Body of pancreas (tissue), 4 donors: ENCODE data around the gene ATP5MC3. TPM values are rescaled to one million over a fixed set of nuclear protein-coding genes. Genes with fewer than 3 reads are reported as not detected.
A peak's percentile ranks its signal among the peaks of the same experiment; 100 is the strongest.

ENCODE experiments used
- ATAC-seq: fragments of 150-250 bp; one replicate; pipeline ENCODE4 v1.9.1; 2016
- DNase-seq, 4 donors: peaks; one replicate each; pipeline ENCODE4 v3.0.0-alpha.2; 2019
- H3K27ac ChIP-seq, 4 donors: fragments of 200-600 bp; sonication (generic); 1 replicate in 3 of 4; 2 replicates in 1 of 4; pipeline versions ENCODE4 v1.5.1 to v1.6.1; 2016 to 2019; ENCODE audit warnings: mild to moderate bottlenecking in 1 of 4, mixed read lengths in 1 of 4, moderate library complexity in 1 of 4
- H3K27me3 ChIP-seq, 2 donors: fragments of 200-600 bp; sonication (generic); one replicate each; pipeline ENCODE4 v1.6.0; 2016; ENCODE audit warnings: mild to moderate bottlenecking in 1 of 2
- H3K36me3 ChIP-seq, 2 donors: fragments of 200-600 bp; sonication (generic); replicated peaks in 1 of 2; 2 replicates each; pipeline ENCODE4 v1.5.1; 2016; ENCODE audit warnings: low read depth in 2 of 2; ENCODE audit not compliant: insufficient read depth in 1 of 2
- H3K4me1 ChIP-seq: fragments of 200-600 bp; sonication (generic); one replicate; pipeline ENCODE4 v1.6.0; 2016
- H3K4me3 ChIP-seq, 2 donors: fragments of 200-600 bp; sonication (generic); 1 replicate in 1 of 2; 2 replicates in 1 of 2; pipeline ENCODE4 v1.5.1; 2016 to 2019
- H3K9me3 ChIP-seq, 3 donors: fragments of 200-600 bp; sonication (generic); 1 replicate in 2 of 3; 2 replicates in 1 of 3; pipeline ENCODE4 v1.5.1; 2016
- POLR2A ChIP-seq, 3 donors: fragments of 450-650 bp; IDR thresholded peaks; one replicate each; pipeline ENCODE4 v1.6.1; 2016; ENCODE audit warnings: antibody characterized with exemption in 3 of 3, mild to moderate bottlenecking in 2 of 3
- WGBS, 2 donors: methylation state at CpG; one replicate each; pipeline ENCODE4 v1.1.5; 2017; 5-methylcytosine and 5-hydroxymethylcytosine counted together
- intact Hi-C: fragments of 100-400 bp; cut with DNase I; formaldehyde crosslinking; loops from one replicate; pipeline ENCODE4 v1.15.1; 2023
- total RNA-seq, 2 donors: library from RNA; depleted of rRNA; stranded (reverse); fragments of >200 nt; gene quantifications; one replicate each; pipeline ENCODE4 v1.1.0, GENCODE V29; 2016
- TF ChIP-seq, protein P1 (sequence below), 7 experiments: fragments of 450-650 bp in 4 of 7; fragments of 200-600 bp in 3 of 7; sonication (generic) in 3 of 7; IDR thresholded peaks; one replicate each; pipeline ENCODE4 v1.5.1; 2016 to 2019; ENCODE audit warnings: antibody characterized with exemption in 7 of 7

ATP5MC3 gene
- total RNA-seq, 2 donors from 2014 or later = 43.3 to 51.1 TPM

DNA sequence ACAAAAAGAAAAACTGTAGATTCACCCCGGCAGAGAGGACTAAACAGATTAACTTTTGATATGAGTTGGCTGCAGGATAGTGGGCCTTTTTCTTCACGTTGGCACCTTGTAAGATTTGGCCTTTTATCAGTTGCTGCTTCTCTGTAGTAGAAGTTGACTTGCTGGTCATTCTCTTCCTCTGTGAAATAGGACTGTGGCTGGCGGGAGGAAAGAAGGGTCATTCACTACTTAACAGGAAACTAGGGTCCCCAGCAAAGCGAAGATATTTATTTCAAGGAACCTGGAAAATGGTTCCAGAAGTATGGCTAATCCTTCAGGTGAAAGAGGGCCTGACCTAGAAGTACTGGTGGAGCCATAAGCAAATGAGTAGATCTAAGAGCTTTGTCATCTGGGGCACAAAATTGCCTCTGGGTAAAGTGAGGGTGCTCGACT is 383 bp upstream of the ATP5MC3 start:
- 43 to 49% methylated on average over 5 of the region's 5 CpGs for WGBS, 2 donors
- no peaks in the 10 kb centered on the region for H3K27me3 ChIP-seq

GRCh38 chr2:175180701-175181103 is 808 bp downstream of the ATP5MC3 start:
- 3 to 6% methylated on average over 10 of the region's 10 CpGs for WGBS, 2 donors
- Histone ChIP-seq H3K27me3 (no peaks in the 10 kb centered on the region), H3K27ac (peak overlapping the region; percentile 64 to 85 (median 82)), H3K4me1 (peaks cover 19% of the 10 kb centered on the region), H3K4me3 (peak overlapping the region; percentile 51 to 79), H3K36me3 (peaks cover 0 to 4% of the 10 kb centered on the region in 2 donors), H3K9me3 (no peaks in the 10 kb centered on the region)
- intact Hi-C loops = no loop called here
- DNase-seq = peak in 3 of 4 donors; percentile 25 to 44 (median 38)
- peak; percentile 58 for ATAC-seq
- TF ChIP-seq, protein P1, sequence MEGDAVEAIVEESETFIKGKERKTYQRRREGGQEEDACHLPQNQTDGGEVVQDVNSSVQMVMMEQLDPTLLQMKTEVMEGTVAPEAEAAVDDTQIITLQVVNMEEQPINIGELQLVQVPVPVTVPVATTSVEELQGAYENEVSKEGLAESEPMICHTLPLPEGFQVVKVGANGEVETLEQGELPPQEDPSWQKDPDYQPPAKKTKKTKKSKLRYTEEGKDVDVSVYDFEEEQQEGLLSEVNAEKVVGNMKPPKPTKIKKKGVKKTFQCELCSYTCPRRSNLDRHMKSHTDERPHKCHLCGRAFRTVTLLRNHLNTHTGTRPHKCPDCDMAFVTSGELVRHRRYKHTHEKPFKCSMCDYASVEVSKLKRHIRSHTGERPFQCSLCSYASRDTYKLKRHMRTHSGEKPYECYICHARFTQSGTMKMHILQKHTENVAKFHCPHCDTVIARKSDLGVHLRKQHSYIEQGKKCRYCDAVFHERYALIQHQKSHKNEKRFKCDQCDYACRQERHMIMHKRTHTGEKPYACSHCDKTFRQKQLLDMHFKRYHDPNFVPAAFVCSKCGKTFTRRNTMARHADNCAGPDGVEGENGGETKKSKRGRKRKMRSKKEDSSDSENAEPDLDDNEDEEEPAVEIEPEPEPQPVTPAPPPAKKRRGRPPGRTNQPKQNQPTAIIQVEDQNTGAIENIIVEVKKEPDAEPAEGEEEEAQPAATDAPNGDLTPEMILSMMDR (IDR thresholded peaks at IDR 0.05) = no peak
- no peak for TF ChIP-seq POLR2A (IDR thresholded peaks at IDR 0.05)

More for the DNA sequence above, 383 bp upstream of the ATP5MC3 start:
- peak overlapping the region in 1 of 2 donors; percentile 79 for H3K4me3 ChIP-seq
- intact Hi-C loops = no loop called here
- peak overlapping the region in 3 of 4 donors; percentile 79 to 85 (median 84) for H3K27ac ChIP-seq
- no peaks in the 10 kb centered on the region for H3K9me3 ChIP-seq
- peaks cover 0 to 4% of the 10 kb centered on the region in 2 donors for H3K36me3 ChIP-seq
- TF ChIP-seq, protein P1 (IDR thresholded peaks at IDR 0.05) = no peak
- no peak for TF ChIP-seq POLR2A (IDR thresholded peaks at IDR 0.05)
- H3K4me1 ChIP-seq = peaks cover 19% of the 10 kb centered on the region
- ATAC-seq (no peak), DNase-seq (no peak)

DNA sequence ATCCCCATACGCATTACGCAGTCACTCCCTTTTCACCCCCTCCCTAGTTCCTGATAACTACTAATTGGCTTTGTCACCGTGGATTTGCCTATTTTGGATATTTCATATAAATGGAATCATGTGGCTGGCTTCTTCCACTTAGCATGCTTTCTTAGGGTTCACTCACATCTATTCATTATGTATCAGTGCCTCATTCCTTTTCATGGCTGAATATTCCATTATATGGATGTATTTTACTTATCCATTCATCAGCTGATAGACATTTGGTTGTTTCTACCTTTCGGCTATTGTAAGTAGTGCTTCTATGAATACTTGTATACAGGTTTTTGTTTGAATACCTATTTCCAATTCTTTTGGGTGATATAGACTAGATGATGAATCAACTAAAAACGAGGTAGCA is 4.9 kb downstream of the ATP5MC3 start:
- DNase-seq (no peak), ATAC-seq (no peak)
- Histone ChIP-seq H3K36me3 (peaks cover 0 to 4% of the 10 kb centered on the region in 2 donors), H3K27me3 (no peaks in the 10 kb centered on the region), H3K27ac (no peak overlapping the region), H3K9me3 (no peaks in the 10 kb centered on the region), H3K4me1 (peaks cover 19% of the 10 kb centered on the region), H3K4me3 (no peak overlapping the region)
- WGBS, 2 donors = 74% methylated on average over 5 of the region's 5 CpGs
- TF ChIP-seq, protein P1 (IDR thresholded peaks at IDR 0.05) = no peak
- TF ChIP-seq POLR2A (IDR thresholded peaks at IDR 0.05) = no peak
- intact Hi-C loops = no loop called here

GRCh38 chr2:175175896-175176295 is 5.6 kb downstream of the ATP5MC3 start:
- Histone ChIP-seq H3K9me3 (no peaks in the 10 kb centered on the region), H3K27ac (no peak overlapping the region), H3K4me1 (peaks cover 19% of the 10 kb centered on the region), H3K27me3 (no peaks in the 10 kb centered on the region), H3K4me3 (no peak overlapping the region), H3K36me3 (peaks cover 0 to 4% of the 10 kb centered on the region in 2 donors)
- 85 to 97% methylated on average over 1 of the region's 1 CpG for WGBS, 2 donors
- TF ChIP-seq, protein P1 (IDR thresholded peaks at IDR 0.05) = no peak
- no peak for TF ChIP-seq POLR2A (IDR thresholded peaks at IDR 0.05)
- no peak for ATAC-seq
- intact Hi-C loops = no loop called here
- DNase-seq = no peak

DNA sequence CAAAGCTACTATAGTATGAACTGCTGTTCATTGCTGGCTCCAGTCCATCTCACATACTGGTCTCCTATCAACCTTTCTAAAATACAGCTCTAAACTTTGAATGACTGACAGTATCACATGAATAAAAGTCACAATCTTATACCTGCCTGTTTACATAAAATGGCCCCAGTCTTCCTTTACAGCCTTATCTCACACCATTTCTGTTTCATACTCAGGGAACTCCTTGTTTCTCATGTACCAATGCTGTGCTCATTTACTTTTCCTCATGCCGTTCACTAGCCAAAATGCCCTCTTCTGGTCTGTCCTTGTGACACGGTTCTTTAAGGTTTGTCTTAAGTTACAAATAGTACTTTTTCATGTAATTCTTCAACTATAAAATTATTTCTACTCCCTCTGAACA is 6.2 kb downstream of the ATP5MC3 start:
- ATAC-seq (no peak), DNase-seq (no peak)
- no peaks in the 10 kb centered on the region for H3K9me3 ChIP-seq
- 72 to 83% methylated on average over 2 of the region's 2 CpGs for WGBS, 2 donors
- H3K4me3 ChIP-seq = no peak overlapping the region
- no peak overlapping the region for H3K27ac ChIP-seq
- TF ChIP-seq, protein P1 (IDR thresholded peaks at IDR 0.05) = no peak
- no peak for TF ChIP-seq POLR2A (IDR thresholded peaks at IDR 0.05)
- H3K4me1 ChIP-seq = peaks cover 14% of the 10 kb centered on the region
- peaks cover 0 to 4% of the 10 kb centered on the region in 2 donors for H3K36me3 ChIP-seq
- no peaks in the 10 kb centered on the region for H3K27me3 ChIP-seq
- intact Hi-C loops = no loop called here
